ENCODE data around the gene FOXN3. TPM values are rescaled to one million over a fixed set of nuclear protein-coding genes. Genes with fewer than 3 reads are reported as not detected.

The FOXN3 gene
- total RNA-seq, 2 donors from 2014 or later = 42.3 to 61.6 TPM

GRCh38 chr14:89325959-89326358 is 91.1 kb downstream of the FOXN3 start:
- intact Hi-C loops (cut with DNase I) = no loop called here
- Histone ChIP-seq H3K27me3 (no peaks in the 10 kb centered on the region), H3K36me3 (replicated peaks in 1 of 2; ENCODE audit: insufficient read depth in 1 of 2, low read depth in 2 of 2) (no peaks in the 10 kb centered on the region), H3K9me3 (no peaks in the 10 kb centered on the region), H3K4me1 (peaks cover 6% of the 10 kb centered on the region), H3K27ac (no peak overlapping the region), H3K4me3 (no peak overlapping the region)
- DNase-seq (no peak), ATAC-seq (no peak)
- no peak for TF ChIP-seq CTCF (IDR thresholded peaks at IDR 0.05)
- 53 to 57% methylated on average over 4 of the region's 4 CpGs for WGBS, 2 donors

GRCh38 chr14:89325299-89325883 is 91.6 kb downstream of the FOXN3 start:
- TF ChIP-seq POLR2A (IDR thresholded peaks at IDR 0.05) = no peak
- TF ChIP-seq CTCF (IDR thresholded peaks at IDR 0.05) = no peak
- H3K4me3 ChIP-seq = no peak overlapping the region
- intact Hi-C loops (cut with DNase I) = no loop called here
- no peaks in the 10 kb centered on the region for H3K27me3 ChIP-seq
- no peak overlapping the region for H3K27ac ChIP-seq
- 93 to 100% methylated on average over 2 of the region's 2 CpGs for WGBS, 2 donors
- DNase-seq = no peak
- H3K4me1 ChIP-seq = peaks cover 6% of the 10 kb centered on the region
- no peaks in the 10 kb centered on the region for H3K9me3 ChIP-seq
- H3K36me3 ChIP-seq (replicated peaks in 1 of 2; ENCODE audit: insufficient read depth in 1 of 2, low read depth in 2 of 2) = no peaks in the 10 kb centered on the region
- no peak for ATAC-seq

GRCh38 chr14:89324501-89325298 is 92.3 kb downstream of the FOXN3 start:
- peaks cover 6% of the 10 kb centered on the region for H3K4me1 ChIP-seq
- DNase-seq (no peak), ATAC-seq (no peak)
- no peaks in the 10 kb centered on the region for H3K27me3 ChIP-seq
- no peak overlapping the region for H3K4me3 ChIP-seq
- intact Hi-C loops (cut with DNase I) = no loop called here
- H3K9me3 ChIP-seq = no peaks in the 10 kb centered on the region
- no peak overlapping the region for H3K27ac ChIP-seq
- 86 to 92% methylated on average over 8 to 9 of the region's 9 CpGs for WGBS, 2 donors
- H3K36me3 ChIP-seq (replicated peaks in 1 of 2; ENCODE audit: insufficient read depth in 1 of 2, low read depth in 2 of 2) = no peaks in the 10 kb centered on the region
- TF ChIP-seq CTCF (IDR thresholded peaks at IDR 0.05) (no peak), POLR2A (IDR thresholded peaks at IDR 0.05) (no peak)

GRCh38 chr14:89320381-89321000 is 96.5 kb downstream of the FOXN3 start:
- ATAC-seq = no peak
- no peak overlapping the region for H3K4me3 ChIP-seq
- intact Hi-C loops (cut with DNase I) = no loop called here

More at GRCh38 chr14:89320381-89321000, 96.5 kb downstream of the FOXN3 start:
- no peaks in the 10 kb centered on the region for H3K4me1 ChIP-seq
- H3K9me3 ChIP-seq = no peaks in the 10 kb centered on the region
- TF ChIP-seq CTCF (IDR thresholded peaks at IDR 0.05) (no peak), POLR2A (IDR thresholded peaks at IDR 0.05) (no peak)
- no peak overlapping the region for H3K27ac ChIP-seq
- H3K36me3 ChIP-seq (replicated peaks in 1 of 2; ENCODE audit: insufficient read depth in 1 of 2, low read depth in 2 of 2) = no peaks in the 10 kb centered on the region
- H3K27me3 ChIP-seq = no peaks in the 10 kb centered on the region
- 76 to 80% methylated on average over 6 of the region's 6 CpGs for WGBS, 2 donors
- no peak for DNase-seq
